NOMO-1 treated with dmso at 0.1 percent for 144 hours (cell line): ENCODE data around the gene PTER.

ENCODE experiments used
- DNase-seq: peaks from one replicate; lab custom pipeline; 2025; ENCODE audit not compliant: unreplicated experiment; lab: John Stamatoyannopoulos, UW

The PTER gene

GRCh38 chr10:16466001-16466400 is 29.2 kb downstream of the PTER start:
- no peak for DNase-seq

- DNase-seq, result no peak
These were observed 33.9 kb downstream of the PTER start for GRCh38 chr10:16470747-16471146.

GRCh38 chr10:16472828-16473227 is 36.0 kb downstream of the PTER start:
- no peak for DNase-seq

- no peak for DNase-seq
These were observed 40.9 kb downstream of the PTER start for GRCh38 chr10:16477757-16478156.

DNA sequence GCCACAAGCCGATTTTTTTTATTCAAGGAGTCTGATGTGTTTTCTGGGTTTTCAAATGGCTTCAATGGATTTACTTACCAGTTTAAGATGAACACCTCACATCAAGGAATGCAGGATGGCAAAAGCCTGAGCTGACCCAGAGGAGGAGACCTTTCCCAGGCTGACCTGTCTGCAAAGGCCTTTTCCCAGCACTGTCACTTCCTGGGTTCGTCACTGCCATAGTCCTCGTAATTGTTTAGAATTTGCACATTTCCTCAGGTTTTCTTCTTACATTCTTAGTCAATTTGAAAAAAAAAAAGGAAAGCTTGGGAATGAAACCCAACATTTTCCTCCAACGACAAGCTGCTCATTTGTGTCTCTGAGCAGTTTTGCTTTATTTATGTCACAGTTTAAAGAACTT is 42.0 kb downstream of the PTER start:
- DNase-seq, result no peak

- no peak for DNase-seq
These were observed 44.4 kb downstream of the PTER start for GRCh38 chr10:16481052-16481728.

DNA sequence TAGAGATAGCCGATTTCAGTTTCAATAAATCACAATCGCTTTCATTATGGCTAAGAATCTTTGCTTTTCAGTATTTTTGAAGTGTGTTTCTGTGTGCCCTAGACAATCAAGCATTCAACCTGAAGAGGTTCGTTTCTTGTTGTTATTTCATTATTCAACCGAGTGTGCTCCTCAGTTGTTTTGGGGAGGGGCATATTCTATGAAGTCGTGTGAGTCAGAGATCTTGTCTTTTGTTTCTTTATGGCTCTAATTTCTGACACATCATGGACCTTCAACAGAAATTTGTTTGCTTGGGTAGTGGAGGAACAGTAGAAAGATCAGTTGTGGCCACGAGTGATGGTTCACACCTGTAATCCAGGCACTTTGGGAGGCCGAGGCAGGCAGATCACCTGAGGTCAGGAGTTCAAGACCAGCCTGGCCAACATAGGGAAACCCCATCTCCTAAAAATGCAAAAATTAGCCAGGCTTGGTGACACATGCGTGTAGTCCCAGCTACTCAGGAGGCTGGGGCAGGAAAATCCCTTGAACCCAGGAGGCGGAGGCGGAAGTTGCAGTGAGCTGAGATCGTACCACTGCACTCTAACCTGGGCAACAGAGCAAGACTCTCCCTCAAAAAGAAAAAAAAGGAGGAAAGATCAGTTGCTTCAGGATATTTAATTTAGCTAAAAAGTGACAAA is 46.6 kb downstream of the PTER start:
- DNase-seq, result no peak

DNA sequence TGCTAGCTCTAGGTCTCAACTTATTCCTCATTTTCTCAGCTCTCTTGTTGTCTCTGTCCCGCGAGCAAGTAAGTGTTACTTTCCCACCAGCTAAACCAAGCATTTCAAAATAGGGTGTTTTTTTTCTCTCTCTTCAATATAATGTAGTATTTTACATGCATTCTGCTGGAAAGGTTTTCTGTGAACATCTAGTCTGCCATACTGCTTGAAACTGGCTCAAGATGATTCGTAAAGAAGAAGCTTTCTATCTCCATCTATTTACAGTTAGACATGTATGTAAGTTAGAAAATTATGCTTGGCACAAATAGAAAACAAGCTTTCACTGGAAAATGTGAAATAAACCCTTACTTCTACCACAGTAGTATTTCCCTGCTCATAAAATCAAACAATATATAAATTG is 53.7 kb downstream of the PTER start:
- no peak for DNase-seq

DNA sequence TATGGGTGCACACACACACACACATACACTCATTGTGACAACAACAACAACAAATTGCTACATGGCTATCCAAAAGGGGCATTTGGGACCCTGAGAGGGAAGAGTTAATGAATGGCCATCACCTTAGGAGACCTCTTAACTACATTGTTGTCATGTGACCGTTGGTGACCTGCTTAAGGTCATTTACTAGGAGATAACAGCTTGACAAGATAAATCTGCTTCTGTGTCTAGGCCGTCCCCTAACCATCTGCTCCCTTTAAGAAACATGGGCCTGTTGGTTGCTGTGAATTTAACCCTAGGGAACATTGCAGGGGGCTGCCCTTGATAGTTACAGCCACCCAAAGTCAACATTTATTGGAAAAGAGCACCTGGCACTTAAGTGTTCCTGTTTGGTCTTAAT is 55.1 kb downstream of the PTER start:
- DNase-seq, result no peak

DNA sequence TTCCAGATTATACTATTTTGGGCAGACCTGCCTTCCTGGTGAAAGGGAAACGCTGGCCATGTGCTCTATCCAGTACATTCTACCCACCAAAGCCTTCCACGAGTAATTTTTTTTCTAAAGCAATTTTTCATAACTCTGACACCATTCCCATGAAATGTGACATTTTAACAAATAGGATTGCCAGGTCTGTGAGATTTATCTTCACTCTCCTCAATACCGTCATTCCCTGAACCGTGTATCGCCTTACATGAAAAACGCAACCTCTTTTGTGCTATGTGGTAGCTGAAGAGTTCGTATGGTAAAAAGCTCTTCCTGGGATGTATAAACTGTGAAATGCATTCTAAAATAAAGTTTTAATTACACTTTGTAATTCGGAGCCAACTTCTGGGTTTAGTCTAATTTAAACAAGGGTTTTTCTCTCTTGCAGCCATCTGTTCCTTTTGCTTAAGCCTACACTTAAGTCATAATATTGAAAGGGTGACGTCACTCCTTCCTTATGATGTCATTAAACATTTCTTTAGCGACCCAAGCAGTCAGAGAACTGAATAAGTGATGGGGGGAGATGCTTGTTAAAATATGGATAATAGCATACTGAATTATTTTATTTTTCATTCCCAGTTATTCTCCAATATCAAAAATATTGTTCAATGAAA is 57.2 kb downstream of the PTER start:
- DNase-seq, result no peak

DNA sequence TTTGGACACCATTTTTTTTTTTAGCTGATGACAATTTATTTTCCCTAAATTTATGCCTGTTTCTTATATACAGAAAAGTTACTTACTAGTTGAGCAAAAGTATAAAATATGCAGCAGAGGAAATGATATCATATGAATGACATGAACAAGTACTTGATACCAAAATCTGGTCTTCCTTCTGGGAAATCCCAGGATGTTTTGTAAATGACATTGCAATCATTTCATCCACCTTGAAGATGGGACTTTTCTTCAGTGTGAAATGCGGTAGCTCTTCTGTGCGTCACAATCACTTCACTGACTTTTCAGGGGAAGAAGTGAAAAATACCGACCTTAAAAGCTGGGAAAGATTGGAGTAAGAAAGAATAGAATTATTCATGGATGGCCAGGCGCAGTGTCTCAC is 61.1 kb downstream of the PTER start:
- no peak for DNase-seq

DNA sequence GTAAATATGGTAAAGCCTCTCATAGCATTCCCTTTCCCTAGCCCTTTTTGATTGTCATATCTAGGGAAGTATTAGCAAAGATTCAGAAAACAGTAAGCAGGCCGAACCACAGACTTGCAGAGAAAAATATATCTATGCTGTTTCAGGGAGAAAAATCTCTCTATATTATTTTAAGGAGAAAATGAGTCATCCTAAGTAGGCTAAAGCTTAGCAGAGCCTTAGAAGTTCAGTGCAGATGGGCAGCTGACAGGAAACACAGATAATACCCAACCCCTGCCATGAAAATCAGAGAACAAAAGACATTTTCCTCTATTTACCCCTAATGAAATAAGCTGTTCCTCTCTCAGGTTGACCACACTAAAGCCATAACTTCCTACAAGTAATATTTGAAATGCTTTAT is 68.4 kb downstream of the PTER start:
- no peak for DNase-seq

DNA sequence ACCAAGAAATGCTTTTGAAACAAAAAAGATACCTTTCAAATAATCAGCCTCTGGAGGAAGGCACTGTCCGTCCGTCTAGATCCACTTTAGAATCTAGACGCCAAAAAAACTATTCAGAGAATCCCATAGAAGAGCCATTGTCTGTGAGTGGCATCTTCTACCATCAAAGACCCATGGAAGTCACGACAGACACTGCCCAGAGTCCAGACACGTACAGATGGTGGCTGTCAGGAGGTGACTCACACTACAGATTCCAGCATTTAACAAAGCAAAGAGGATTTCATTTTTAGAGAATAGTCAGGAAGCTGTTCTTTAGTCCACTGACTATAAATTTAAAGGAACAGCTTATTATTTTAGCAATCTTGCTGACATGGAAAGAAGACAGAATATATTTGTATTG is 73.2 kb downstream of the PTER start:
- no peak for DNase-seq

DNA sequence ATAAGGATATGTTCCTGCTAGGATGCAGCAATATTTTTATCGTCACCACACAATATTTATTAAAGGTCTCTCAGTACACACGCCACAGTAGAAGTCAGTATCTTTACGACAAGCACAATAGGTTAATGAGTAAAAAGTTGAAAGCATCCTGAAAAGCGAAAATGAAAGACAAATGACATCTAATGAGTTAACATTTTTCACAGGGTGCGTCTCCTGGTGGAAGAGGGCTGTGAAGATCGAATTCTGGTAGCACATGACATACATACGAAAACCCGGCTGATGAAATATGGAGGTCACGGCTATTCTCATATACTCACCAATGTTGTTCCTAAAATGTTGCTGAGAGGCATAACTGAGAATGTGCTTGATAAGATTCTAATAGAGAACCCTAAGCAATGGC is 74.0 kb downstream of the PTER start:
- no peak for DNase-seq

GRCh38 chr10:16518822-16519221 is 82.0 kb downstream of the PTER start:
- DNase-seq, result no peak

- DNase-seq, result no peak
These were observed 82.6 kb downstream of the PTER start for GRCh38 chr10:16519250-16519907.

GRCh38 chr10:16519908-16520861 is 83.4 kb downstream of the PTER start:
- no peak for DNase-seq

- DNase-seq, result peak; percentile 3
These were observed 84.1 kb downstream of the PTER start for GRCh38 chr10:16520900-16521299.

DNA sequence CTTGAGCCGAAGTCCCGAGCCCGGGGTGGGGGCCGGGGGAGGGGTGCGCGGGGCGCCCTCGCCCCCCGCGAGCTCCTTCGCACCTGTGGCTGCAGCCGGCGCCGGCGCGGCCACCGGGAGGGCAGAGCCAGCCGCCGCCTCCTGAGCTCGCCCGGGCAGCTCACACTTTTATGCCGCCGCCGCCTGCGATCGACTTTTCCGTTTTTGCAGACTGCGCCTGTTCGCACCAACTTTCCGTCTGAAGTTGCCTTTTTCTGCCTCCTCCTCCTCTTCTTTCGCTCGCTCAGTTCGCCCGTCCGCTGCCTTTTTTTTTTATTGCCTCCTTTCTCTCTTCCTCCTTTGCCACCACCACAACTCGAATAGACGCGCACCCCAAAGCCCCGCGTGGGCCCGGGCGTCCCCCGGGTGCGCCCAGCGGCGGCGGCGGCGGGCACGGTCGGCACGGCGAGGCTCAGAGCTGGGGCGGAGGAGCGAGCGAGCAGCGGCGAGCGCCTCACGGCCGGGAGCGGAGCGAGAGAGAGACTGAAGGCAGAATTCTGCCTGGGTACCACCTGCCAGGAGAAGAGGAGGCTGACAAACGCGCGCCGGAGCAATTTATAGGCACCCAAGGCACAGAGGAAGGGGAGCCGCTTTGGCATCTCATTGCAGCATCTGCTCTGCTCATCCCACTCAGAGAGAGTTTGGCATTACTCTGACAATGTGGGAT is 84.7 kb downstream of the PTER start, which contains the start of gene C1QL3:
C1QL3 (minus strand) TSS at position 569 of the 706 bp plus-strand sequence. CDS start 814 bp downstream, outside the sequence.
- DNase-seq, result peak; percentile 14

DNA sequence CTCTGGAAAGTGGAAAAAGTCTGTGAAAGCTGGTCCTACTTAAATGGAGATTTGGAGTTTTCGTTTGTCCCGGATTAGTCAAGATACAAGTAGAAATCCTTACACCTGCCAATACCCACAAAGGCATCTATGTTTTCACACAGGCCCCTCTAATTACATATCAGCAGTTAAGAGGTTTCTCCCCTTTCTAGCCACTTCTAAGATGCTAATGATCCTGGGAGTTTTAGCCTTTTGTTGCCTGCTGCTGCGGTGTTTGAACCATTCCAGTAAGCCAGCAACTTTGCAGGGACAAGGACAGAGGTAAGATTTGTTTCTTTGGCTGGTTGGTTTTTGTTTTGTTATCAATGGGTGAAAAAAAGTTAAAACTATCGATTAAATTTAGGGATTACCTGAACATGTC is 90.6 kb downstream of the PTER start:
- no peak for DNase-seq
